GM10248 (cell line): ENCODE data around the gene PAN3.

ENCODE experiments used
- CTCF ChIA-PET: fragments of 300-600 bp; sonication (Branson Sonifier 250); formaldehyde crosslinking; extraction: SDS; loops from one replicate; lab custom pipeline; 2021; ENCODE audit warnings: antibody characterized with exemption; lab: Yijun Ruan, JAX
- POLR2A ChIA-PET: fragments of 350-650 bp; sonication (Branson Sonifier 250); formaldehyde crosslinking; extraction: SDS; loops from one replicate; lab custom pipeline; 2020; ENCODE audit warnings: antibody characterized with exemption; lab: Yijun Ruan, JAX
- DNase-seq: peaks from one replicate; pipeline ENCODE4 v3.0.0; 2012; ENCODE audit errors: extremely low spot score
- CTCF ChIP-seq: IDR thresholded peaks from 2 replicates; pipeline ENCODE4 v1.5.1; 2012; ENCODE audit warnings: mild to moderate bottlenecking, low read depth; ENCODE audit errors: extremely low read depth, missing control alignments, control extremely low read depth

The PAN3 gene

GRCh38 chr13:28229522-28230411, 91.4 kb downstream of the PAN3 start:
- ChIA-PET CTCF (interaction anchor here (1.2 to 2.3 kb wide), 5 partner anchors 9 to 29 kb away, joined by 3 to 6 read pairs (median 3); no protein-coding TSS in a partner anchor), POLR2A (no interaction called here)
- DNase-seq: no peak
- no peak for TF ChIP-seq CTCF

- DNase-seq: no peak
- ChIA-PET POLR2A (no interaction called here), CTCF (interaction anchor here (2.3 kb wide), 1 partner anchor 9 kb away, joined by 6 read pairs; no protein-coding TSS in a partner anchor)
- TF ChIP-seq CTCF: no peak
Measured at GRCh38 chr13:28231642-28232041, 93.3 kb downstream of the PAN3 start.

GRCh38 chr13:28237944-28238343, 99.6 kb downstream of the PAN3 start:
- DNase-seq: no peak
- no peak for TF ChIP-seq CTCF
- ChIA-PET CTCF (interaction anchor here (0.6 to 1.8 kb wide), 5 partner anchors 8 to 22 kb away, joined by 3 to 5 read pairs (median 3); no protein-coding TSS in a partner anchor), POLR2A (no interaction called here)

- DNase-seq: no peak
- no peak for TF ChIP-seq CTCF
- ChIA-PET POLR2A (interaction anchor here (0.6 kb wide), 1 partner anchor 114 kb away, joined by 3 read pairs; no protein-coding TSS in a partner anchor), CTCF (interaction anchor here (0.7 to 1.9 kb wide), 6 partner anchors 11 to 62 kb away, joined by 3 to 5 read pairs (median 3); no protein-coding TSS in a partner anchor)
Measured at GRCh38 chr13:28239374-28239773, 101.0 kb downstream of the PAN3 start.

GRCh38 chr13:28245465-28245864, 107.1 kb downstream of the PAN3 start:
- no peak for DNase-seq
- ChIA-PET POLR2A (no interaction called here), CTCF (no interaction called here)
- TF ChIP-seq CTCF: no peak

- DNase-seq: no peak
Measured at GRCh38 chr13:28246891-28247290, 108.5 kb downstream of the PAN3 start.

More at GRCh38 chr13:28246891-28247290, 108.5 kb downstream of the PAN3 start:
- POLR2A ChIA-PET: no interaction called here
- no peak for TF ChIP-seq CTCF
- CTCF ChIA-PET: interaction anchor here (1.0 kb wide), 2 partner anchors 9 to 34 kb away, joined by 3 read pairs; no protein-coding TSS in a partner anchor
